Measurements from ENCODE around the gene FOXL1.

Gene FOXL1

GRCh38 chr16:86631444-86631843 lies 53.1 kb downstream of the FOXL1 start:
- no peak for DNase-seq (ENCODE audit: low read depth in 2 of 2)
